ENCODE data around the gene ACTC1.

Gene ACTC1

DNA sequence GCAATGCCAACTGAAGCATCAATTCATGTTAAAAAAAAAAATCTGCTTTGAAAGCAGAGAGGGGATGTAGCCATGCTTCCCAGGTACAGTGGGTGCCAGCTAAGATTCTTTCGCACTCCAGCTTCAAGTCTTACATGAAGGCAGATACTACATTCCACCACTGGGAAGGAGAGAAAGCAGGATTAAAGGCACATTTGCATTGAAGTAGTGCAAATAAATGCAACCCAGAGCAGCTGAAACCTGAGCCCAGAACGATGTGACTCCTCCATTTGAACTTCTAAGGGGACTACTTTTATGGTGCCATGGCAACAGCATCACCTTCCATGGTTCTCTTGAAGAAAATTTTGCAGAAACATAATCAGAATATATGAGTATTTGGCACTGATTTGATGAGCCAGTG lies 21.4 kb downstream of the ACTC1 start:
- no peaks in the 10 kb centered on the region for H3K9me3 ChIP-seq
- no peak overlapping the region for H3K27ac ChIP-seq
- no peaks in the 10 kb centered on the region for H3K36me3 ChIP-seq
- H3K4me1 ChIP-seq (ENCODE audit: control insufficient read depth in 1 of 2, insufficient read depth in 1 of 2, low read depth in 1 of 2, low read length in 1 of 2), result no peaks in the 10 kb centered on the region
- H3K4me3 ChIP-seq (ENCODE audit: low read depth in 1 of 2, low read length in 1 of 2), result no peak overlapping the region
- H3K27me3 ChIP-seq, result peaks cover 17% of the 10 kb centered on the region
- TF ChIP-seq CTCF (IDR thresholded peaks at IDR 0.05), result no peak

DNA sequence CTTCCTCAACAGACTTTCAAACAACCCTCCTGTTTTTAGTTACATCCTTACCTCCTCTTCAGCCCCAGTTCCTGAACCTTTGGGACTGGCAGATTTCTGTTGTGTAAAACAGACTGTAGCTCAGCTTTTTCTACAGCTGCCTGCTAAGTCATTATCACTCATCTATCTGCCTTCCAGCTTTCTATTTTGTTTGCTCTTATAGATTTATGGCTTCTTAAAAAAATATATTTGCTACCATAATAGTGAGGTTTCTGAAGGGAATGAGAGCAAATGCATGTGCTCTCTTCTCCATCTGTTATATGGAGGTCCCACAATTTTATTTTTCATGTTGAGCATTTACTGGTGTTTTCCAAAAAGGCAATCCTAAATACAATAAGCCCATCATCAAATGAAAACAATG lies 22.3 kb downstream of the ACTC1 start:
- H3K27ac ChIP-seq, result no peak overlapping the region

DNA sequence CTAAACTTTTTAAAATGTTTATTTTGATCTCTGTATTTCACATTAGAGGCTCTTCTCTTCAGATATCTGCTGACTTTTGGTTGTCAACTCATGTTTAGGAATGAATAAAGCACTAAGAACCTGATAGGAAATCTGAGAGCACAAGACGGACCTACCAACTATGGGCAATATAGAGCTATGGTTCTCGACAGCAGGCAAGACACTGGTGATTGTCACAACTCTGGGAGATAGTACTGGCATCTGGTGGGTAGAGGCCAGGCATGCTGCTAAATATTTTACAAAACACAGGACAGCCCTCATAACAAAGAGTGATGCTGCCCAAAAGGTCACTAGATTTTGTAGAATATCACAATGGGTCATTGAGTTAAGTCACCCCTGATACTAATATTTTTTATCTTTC lies 23.0 kb downstream of the ACTC1 start:
- H3K4me3 ChIP-seq (ENCODE audit: low read depth in 1 of 2, low read length in 1 of 2), result no peak overlapping the region
- no peak overlapping the region for H3K27ac ChIP-seq
- H3K4me1 ChIP-seq (ENCODE audit: control insufficient read depth in 1 of 2, insufficient read depth in 1 of 2, low read depth in 1 of 2, low read length in 1 of 2), result no peaks in the 10 kb centered on the region
- no peaks in the 10 kb centered on the region for H3K36me3 ChIP-seq
- peaks cover 17% of the 10 kb centered on the region for H3K27me3 ChIP-seq
- no peak for TF ChIP-seq CTCF (IDR thresholded peaks at IDR 0.05)
- H3K9me3 ChIP-seq, result no peaks in the 10 kb centered on the region

More for the DNA sequence above, 22.3 kb downstream of the ACTC1 start:
- Histone ChIP-seq H3K27me3 (peaks cover 17% of the 10 kb centered on the region), H3K4me3 (ENCODE audit: low read depth in 1 of 2, low read length in 1 of 2) (no peak overlapping the region), H3K4me1 (ENCODE audit: control insufficient read depth in 1 of 2, insufficient read depth in 1 of 2, low read depth in 1 of 2, low read length in 1 of 2) (no peaks in the 10 kb centered on the region), H3K9me3 (no peaks in the 10 kb centered on the region), H3K36me3 (no peaks in the 10 kb centered on the region)
- TF ChIP-seq CTCF (IDR thresholded peaks at IDR 0.05), result no peak

- no peak for TF ChIP-seq CTCF (IDR thresholded peaks at IDR 0.05)
- no peak overlapping the region for H3K4me3 ChIP-seq (ENCODE audit: low read depth in 1 of 2, low read length in 1 of 2)
- H3K27ac ChIP-seq, result no peak overlapping the region
- H3K9me3 ChIP-seq, result no peaks in the 10 kb centered on the region
- no peaks in the 10 kb centered on the region for H3K4me1 ChIP-seq (ENCODE audit: control insufficient read depth in 1 of 2, insufficient read depth in 1 of 2, low read depth in 1 of 2, low read length in 1 of 2)
- no peaks in the 10 kb centered on the region for H3K36me3 ChIP-seq
- H3K27me3 ChIP-seq, result peaks cover 7% of the 10 kb centered on the region
Measured at GRCh38 chr15:34769711-34770110, 25.6 kb downstream of the ACTC1 start.

DNA sequence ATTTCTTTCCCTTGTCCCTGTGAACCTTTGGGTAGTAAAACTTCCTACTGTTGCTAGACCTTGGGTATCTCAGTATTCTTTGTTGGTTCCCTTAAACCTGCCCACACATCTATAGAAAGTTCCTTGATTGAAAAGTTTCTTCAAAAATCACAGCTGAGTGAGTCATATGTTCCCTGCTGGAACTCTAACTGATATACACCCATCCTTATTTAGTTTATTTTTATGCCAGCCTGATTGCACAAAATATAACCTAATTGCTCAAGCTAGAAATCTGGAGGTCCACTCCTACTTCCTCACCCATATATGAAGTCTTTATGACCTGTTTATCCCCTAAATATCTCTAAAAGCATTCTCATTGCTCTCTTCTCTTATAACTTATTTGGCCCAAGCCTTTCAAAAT lies 26.8 kb downstream of the ACTC1 start:
- Histone ChIP-seq H3K4me1 (ENCODE audit: control insufficient read depth in 1 of 2, insufficient read depth in 1 of 2, low read depth in 1 of 2, low read length in 1 of 2) (no peaks in the 10 kb centered on the region), H3K36me3 (no peaks in the 10 kb centered on the region), H3K27ac (no peak overlapping the region), H3K9me3 (no peaks in the 10 kb centered on the region), H3K4me3 (ENCODE audit: low read depth in 1 of 2, low read length in 1 of 2) (no peak overlapping the region), H3K27me3 (peaks cover 1% of the 10 kb centered on the region)
- TF ChIP-seq CTCF (IDR thresholded peaks at IDR 0.05), result no peak

DNA sequence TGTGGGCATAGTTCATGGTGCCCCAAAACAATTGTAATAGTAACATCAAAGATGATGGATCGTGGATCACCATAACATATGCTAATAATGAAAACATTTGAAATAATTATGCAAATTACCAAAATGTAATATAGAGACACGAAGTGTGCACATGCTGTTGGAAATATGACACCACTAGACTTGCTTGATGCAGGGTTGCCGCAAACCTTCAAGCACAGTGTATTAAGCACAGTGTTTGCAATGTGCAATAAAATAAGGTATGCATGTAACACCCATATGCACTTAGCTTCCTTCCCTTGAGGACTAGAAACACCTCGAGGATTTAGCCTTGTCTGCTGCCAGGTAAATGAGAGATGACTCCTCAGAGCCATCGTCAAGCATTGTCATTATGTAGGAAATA lies 29.6 kb downstream of the ACTC1 start:
- Histone ChIP-seq H3K27ac (no peak overlapping the region), H3K4me3 (ENCODE audit: low read depth in 1 of 2, low read length in 1 of 2) (no peak overlapping the region), H3K4me1 (ENCODE audit: control insufficient read depth in 1 of 2, insufficient read depth in 1 of 2, low read depth in 1 of 2, low read length in 1 of 2) (no peaks in the 10 kb centered on the region), H3K27me3 (peaks cover 18% of the 10 kb centered on the region), H3K36me3 (no peaks in the 10 kb centered on the region), H3K9me3 (no peaks in the 10 kb centered on the region)
- TF ChIP-seq CTCF (IDR thresholded peaks at IDR 0.05), result no peak
